CD14-positive monocyte (primary cell): ENCODE data around the gene MED12L. TPM values are rescaled to one million over a fixed set of nuclear protein-coding genes. Genes with fewer than 3 reads are reported as not detected.

Experiments
- DNase-seq, 3 donors: peaks; one replicate each; pipeline ENCODE4 v3.0.0-alpha.2; 2011 to 2022
- H2AFZ ChIP-seq: 2 replicates; pipeline ENCODE4 v1.6.0; 2012; ENCODE audit warnings: mild to moderate bottlenecking, low read depth, low read length, inconsistent platforms; ENCODE audit not compliant: insufficient read depth, poor library complexity, severe bottlenecking
- H3K27ac ChIP-seq, 2 donors: 1 replicate in 1 of 2; 2 replicates in 1 of 2; pipeline ENCODE4 v1.5.1; 2012 to 2013; ENCODE audit warnings: low read length in 2 of 2, control low read depth in 1 of 2, inconsistent platforms in 1 of 2, low read depth in 1 of 2, mild to moderate bottlenecking in 1 of 2
- H3K27me3 ChIP-seq, 2 donors: one replicate each; pipeline versions ENCODE4 v1.6.0 to v1.6.1; 2011 to 2013; ENCODE audit warnings: low read length in 2 of 2; ENCODE audit not compliant: control insufficient read depth in 2 of 2, insufficient read depth in 2 of 2
- H3K36me3 ChIP-seq, 2 donors: replicated peaks in 1 of 2; 1 replicate in 1 of 2; 2 replicates in 1 of 2; pipeline versions ENCODE4 v1.5.1 to v1.6.1; 2012 to 2013; ENCODE audit warnings: low read length in 2 of 2, control low read depth in 1 of 2, inconsistent platforms in 1 of 2, mild to moderate bottlenecking in 1 of 2; ENCODE audit not compliant: insufficient read depth in 2 of 2, control insufficient read depth in 1 of 2
- H3K4me1 ChIP-seq, 2 donors: 1 replicate in 1 of 2; 2 replicates in 1 of 2; pipeline versions ENCODE4 v1.5.1 to v1.6.1; 2012 to 2013; ENCODE audit warnings: low read length in 2 of 2, control low read depth in 1 of 2, inconsistent platforms in 1 of 2, mild to moderate bottlenecking in 1 of 2, moderate library complexity in 1 of 2; ENCODE audit not compliant: insufficient read depth in 2 of 2, control insufficient read depth in 1 of 2
- H3K4me2 ChIP-seq: replicated peaks from 2 replicates; pipeline ENCODE3; 2012; ENCODE audit warnings: low read length, moderate library complexity, mild to moderate bottlenecking; ENCODE audit not compliant: poor library complexity, severe bottlenecking; ENCODE audit errors: extremely low read depth
- H3K4me3 ChIP-seq, 3 experiments: fragments of 200-600 bp in 1 of 3; sonication (generic) in 1 of 3; replicated peaks in 1 of 3; 1 replicate in 2 of 3; 2 replicates in 1 of 3; pipeline ENCODE4 v1.5.1; 2011 to 2013; ENCODE audit warnings: low read length in 3 of 3, mild to moderate bottlenecking in 3 of 3, control low read depth in 2 of 3, low read depth in 2 of 3, inconsistent platforms in 1 of 3, moderate library complexity in 1 of 3
- H3K79me2 ChIP-seq: 2 replicates; pipeline ENCODE4 v1.6.0; 2012; ENCODE audit warnings: mild to moderate bottlenecking, control low read depth, inconsistent platforms, low read length, moderate library complexity; ENCODE audit not compliant: insufficient read depth
- H3K9ac ChIP-seq: 2 replicates; pipeline ENCODE4 v1.6.0; 2017; ENCODE audit warnings: low read length, mild to moderate bottlenecking; ENCODE audit not compliant: insufficient read depth, poor library complexity, severe bottlenecking
- H3K9me3 ChIP-seq, 2 donors: replicated peaks in 1 of 2; 1 replicate in 1 of 2; 2 replicates in 1 of 2; pipeline versions ENCODE4 v1.5.1 to v1.6.1; 2012 to 2013; ENCODE audit warnings: low read length in 2 of 2, control low read depth in 1 of 2; ENCODE audit not compliant: control insufficient read depth in 1 of 2, insufficient read depth in 1 of 2
- H4K20me1 ChIP-seq: 2 replicates; pipeline ENCODE4 v1.6.0; 2012; ENCODE audit warnings: mild to moderate bottlenecking, low read length, control low read depth, moderate library complexity; ENCODE audit not compliant: insufficient read depth
- H3K27ac Mint-ChIP-seq, 7 donors: one replicate each; pipeline ENCODE4 v1.8.0; 2020; ENCODE audit warnings: mild to moderate bottlenecking in 7 of 7, mixed read lengths in 7 of 7, moderate library complexity in 6 of 7, inconsistent platforms in 2 of 7
- H3K27me3 Mint-ChIP-seq, 3 donors: one replicate each; pipeline ENCODE4 v1.8.0; 2021 to 2022; ENCODE audit warnings: low read depth in 3 of 3, mild to moderate bottlenecking in 3 of 3, mixed read lengths in 3 of 3, moderate library complexity in 3 of 3, inconsistent platforms in 1 of 3
- H3K36me3 Mint-ChIP-seq, 2 donors: one replicate each; pipeline ENCODE4 v1.8.0; 2020; ENCODE audit warnings: mixed read lengths in 2 of 2, inconsistent platforms in 1 of 2, mild to moderate bottlenecking in 1 of 2
- H3K4me1 Mint-ChIP-seq: one replicate; pipeline ENCODE4 v1.8.0; 2020; ENCODE audit warnings: mild to moderate bottlenecking, mixed read lengths
- H3K4me3 Mint-ChIP-seq, 2 donors: one replicate each; pipeline ENCODE4 v1.8.0; 2020; ENCODE audit warnings: mild to moderate bottlenecking in 2 of 2, mixed read lengths in 2 of 2, moderate library complexity in 1 of 2
- H3K9me3 Mint-ChIP-seq, 7 donors: one replicate each; pipeline ENCODE4 v1.8.0; 2020 to 2022; ENCODE audit warnings: mixed read lengths in 7 of 7, mild to moderate bottlenecking in 6 of 7, moderate library complexity in 6 of 7, inconsistent platforms in 2 of 7
- WGBS: methylation state at CpG from one replicate; pipeline ENCODE4 v1.1.5; 2013; ENCODE audit warnings: missing lambda C conversion rate; ENCODE audit not compliant: insufficient coverage; 5-methylcytosine and 5-hydroxymethylcytosine counted together
- intact Hi-C, 2 donors: fragments of 100-400 bp; cut with micrococcal nuclease; formaldehyde crosslinking; loops; one replicate each; pipeline versions ENCODE4 v1.15.0 to v1.15.1; 2023
- polyA plus RNA-seq, 3 donors: library from polyadenylated mRNA; depleted of rRNA in 1 of 3; unstranded in 2 of 3; stranded (reverse) in 1 of 3; fragments of 300-500 nt in 2 of 3; fragments of >200 nt in 1 of 3; fragmentation: Illumina TruSeq in 2 of 3; gene quantifications; 1 replicate in 2 of 3; 2 replicates in 1 of 3; pipeline ENCODE4 v1.2.3, GENCODE V29; 2012 to 2021
- TF ChIP-seq, protein P1 (sequence below): fragments of 200-600 bp; IDR thresholded peaks from one replicate; pipeline ENCODE4 v1.8.0; 2022; ENCODE audit warnings: antibody characterized with exemption, mild to moderate bottlenecking

Gene MED12L
- polyA plus RNA-seq, 3 donors, result 0.12 to 0.29 TPM; not detected in 1

DNA sequence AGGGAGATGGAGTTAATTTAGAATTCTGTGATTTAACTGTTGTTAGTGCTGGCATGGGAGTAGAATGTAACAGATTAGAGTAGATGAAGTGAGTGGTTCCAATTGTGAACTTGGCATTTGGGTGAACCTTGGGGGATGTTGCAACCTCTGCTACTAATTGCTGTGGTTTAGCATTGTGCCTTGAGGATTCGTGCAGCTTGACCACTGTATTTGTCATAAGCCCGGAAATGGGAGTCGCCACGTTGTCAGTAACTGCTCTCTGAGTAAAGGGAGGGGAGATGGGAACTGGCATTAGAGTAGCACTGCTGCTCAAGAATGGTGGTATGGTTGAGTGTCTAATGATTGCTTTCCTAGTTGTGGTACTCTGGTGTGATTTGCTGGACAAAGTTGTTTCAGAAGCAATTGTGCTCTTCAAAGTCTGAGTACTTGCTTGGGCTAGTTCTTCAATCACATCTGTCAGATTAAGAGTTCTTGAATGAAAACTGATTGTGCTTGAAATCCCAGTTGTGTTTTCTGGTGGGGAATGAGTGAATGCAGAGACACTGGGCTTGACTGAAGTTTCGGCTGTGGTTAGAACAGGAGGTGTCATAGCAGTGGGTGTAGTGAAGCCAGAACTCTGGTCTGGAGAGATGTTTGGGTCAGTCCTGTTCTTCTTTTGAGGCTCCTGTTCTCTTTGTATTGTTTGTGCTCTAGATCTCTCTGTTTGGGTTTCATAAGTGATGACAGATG, 360.0 kb downstream of the MED12L start:
- TF ChIP-seq, protein P1, sequence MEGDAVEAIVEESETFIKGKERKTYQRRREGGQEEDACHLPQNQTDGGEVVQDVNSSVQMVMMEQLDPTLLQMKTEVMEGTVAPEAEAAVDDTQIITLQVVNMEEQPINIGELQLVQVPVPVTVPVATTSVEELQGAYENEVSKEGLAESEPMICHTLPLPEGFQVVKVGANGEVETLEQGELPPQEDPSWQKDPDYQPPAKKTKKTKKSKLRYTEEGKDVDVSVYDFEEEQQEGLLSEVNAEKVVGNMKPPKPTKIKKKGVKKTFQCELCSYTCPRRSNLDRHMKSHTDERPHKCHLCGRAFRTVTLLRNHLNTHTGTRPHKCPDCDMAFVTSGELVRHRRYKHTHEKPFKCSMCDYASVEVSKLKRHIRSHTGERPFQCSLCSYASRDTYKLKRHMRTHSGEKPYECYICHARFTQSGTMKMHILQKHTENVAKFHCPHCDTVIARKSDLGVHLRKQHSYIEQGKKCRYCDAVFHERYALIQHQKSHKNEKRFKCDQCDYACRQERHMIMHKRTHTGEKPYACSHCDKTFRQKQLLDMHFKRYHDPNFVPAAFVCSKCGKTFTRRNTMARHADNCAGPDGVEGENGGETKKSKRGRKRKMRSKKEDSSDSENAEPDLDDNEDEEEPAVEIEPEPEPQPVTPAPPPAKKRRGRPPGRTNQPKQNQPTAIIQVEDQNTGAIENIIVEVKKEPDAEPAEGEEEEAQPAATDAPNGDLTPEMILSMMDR, result no peak
- H3K9me3 Mint-ChIP-seq, result peaks cover 0 to 8% (median 3%) of the 10 kb centered on the region in 7 donors
- peak overlapping the region in 6 of 7 donors; percentile 1 to 83 (median 28) for H3K27ac Mint-ChIP-seq
- Histone ChIP-seq H3K4me3 (no peak overlapping the region), H2AFZ (peak overlapping the region; percentile 1), H4K20me1 (no peaks in the 10 kb centered on the region), H3K9me3 (no peaks in the 10 kb centered on the region), H3K27ac (no peak overlapping the region), H3K79me2 (no peaks in the 10 kb centered on the region), H3K4me2 (no peak overlapping the region), H3K9ac (no peak overlapping the region), H3K27me3 (no peaks in the 10 kb centered on the region), H3K36me3 (no peaks in the 10 kb centered on the region), H3K4me1 (peaks cover 14 to 19% of the 10 kb centered on the region in 2 donors)
- H3K36me3 Mint-ChIP-seq, result no peaks in the 10 kb centered on the region
- intact Hi-C loops, result loop anchor here in 1 of 2 donors (10.0 kb wide), 2 partner anchors 389 to 469 kb away; no protein-coding TSS in a partner anchor
- peaks cover 17% of the 10 kb centered on the region for H3K4me1 Mint-ChIP-seq
- DNase-seq, result peak; percentile 69 to 82 (median 75)
- 21% methylated on average over 5 of the region's 5 CpGs for WGBS
- H3K4me3 Mint-ChIP-seq, result peak overlapping the region in 1 of 2 donors; percentile 27
- peaks cover 0 to 2% (median 2%) of the 10 kb centered on the region in 3 donors for H3K27me3 Mint-ChIP-seq

GRCh38 chr3:151446002-151446340, 360.5 kb downstream of the MED12L start:
- 42% methylated on average over 3 of the region's 3 CpGs for WGBS
- no peak overlapping the region for H3K4me2 ChIP-seq
- H2AFZ ChIP-seq, result peak overlapping the region; percentile 1
- TF ChIP-seq, protein P1, result no peak
- H3K4me3 Mint-ChIP-seq, result no peak overlapping the region
- DNase-seq, result peak in 1 of 3 donors; percentile 4
- H3K36me3 ChIP-seq, result no peaks in the 10 kb centered on the region
- H3K9ac ChIP-seq, result no peak overlapping the region
- H3K4me1 ChIP-seq, result peaks cover 14 to 19% of the 10 kb centered on the region in 2 donors
- H3K36me3 Mint-ChIP-seq, result no peaks in the 10 kb centered on the region
- H3K9me3 ChIP-seq, result no peaks in the 10 kb centered on the region
- H3K79me2 ChIP-seq, result no peaks in the 10 kb centered on the region
- peaks cover 17% of the 10 kb centered on the region for H3K4me1 Mint-ChIP-seq
- intact Hi-C loops, result loop anchor here in 1 of 2 donors (10.0 kb wide), 2 partner anchors 389 to 469 kb away; no protein-coding TSS in a partner anchor
- H4K20me1 ChIP-seq, result no peaks in the 10 kb centered on the region
- H3K9me3 Mint-ChIP-seq, result peaks cover 0 to 8% (median 3%) of the 10 kb centered on the region in 7 donors
- H3K27me3 Mint-ChIP-seq, result peaks cover 0 to 2% (median 2%) of the 10 kb centered on the region in 3 donors
- no peak overlapping the region for H3K27ac ChIP-seq
- H3K4me3 ChIP-seq, result no peak overlapping the region
- no peaks in the 10 kb centered on the region for H3K27me3 ChIP-seq
- peak overlapping the region in 3 of 7 donors; percentile 20 to 79 (median 35) for H3K27ac Mint-ChIP-seq
